GM12892 (cell line): ENCODE data around the gene GPC5.

Source experiments
- POLR2A ChIP-seq: IDR thresholded peaks from 2 replicates; pipeline ENCODE4 v1.6.1; 2011; ENCODE audit warnings: low read depth, low read length, control low read depth
- POLR2AphosphoS5 ChIP-seq: IDR thresholded peaks from 2 replicates; pipeline ENCODE4 v1.6.1; 2011; ENCODE audit warnings: low read depth, low read length, control low read depth
- TAF1 ChIP-seq: IDR thresholded peaks from 2 replicates; pipeline ENCODE4 v1.6.1; 2011; ENCODE audit warnings: low read depth, mild to moderate bottlenecking, control low read depth, low read length, borderline replicate concordance

DNA sequence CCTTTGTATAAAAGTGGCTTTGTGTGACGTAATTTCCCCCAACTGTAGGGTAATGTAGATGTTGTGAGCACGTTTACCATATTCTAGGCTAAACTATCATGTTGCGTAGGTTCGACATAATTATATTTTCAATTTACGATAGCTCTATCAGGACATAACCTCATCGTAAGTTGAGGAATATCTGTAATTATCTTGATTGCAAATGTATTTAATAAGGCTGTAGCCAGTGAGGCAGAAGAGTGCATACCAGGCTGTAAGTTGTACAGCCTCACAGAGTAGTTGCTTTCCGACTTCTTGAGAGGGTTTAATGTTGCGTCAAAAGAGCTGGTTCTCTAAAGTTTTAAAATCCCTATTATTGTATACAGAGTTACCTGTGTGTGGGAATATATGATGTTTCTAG, 988.8 kb downstream of the GPC5 start:
- TF ChIP-seq POLR2A (no peak), POLR2AphosphoS5 (no peak), TAF1 (no peak)
